HG03139 (cell line): ENCODE data around the gene CD69.
"Not testable (repeated sequence)": the region's sequence is repeated elsewhere in the genome, so short reads cannot be mapped to it uniquely, and the experiment has no call there.

ENCODE experiments used
- ATAC-seq: cut with Tn5 transposase; IDR thresholded peaks from one replicate; pipeline ENCODE4 v1.9.1; 2021; ENCODE audit not compliant: unreplicated experiment

The CD69 gene

GRCh38 chr12:9751204-9752144, 9.2 kb downstream of the CD69 start:
- ATAC-seq, result no peak

GRCh38 chr12:9750276-9751203, 10.2 kb downstream of the CD69 start:
- ATAC-seq, result no peak

- ATAC-seq, result no peak
Observed at GRCh38 chr12:9749640-9750039, 11.1 kb downstream of the CD69 start.

DNA sequence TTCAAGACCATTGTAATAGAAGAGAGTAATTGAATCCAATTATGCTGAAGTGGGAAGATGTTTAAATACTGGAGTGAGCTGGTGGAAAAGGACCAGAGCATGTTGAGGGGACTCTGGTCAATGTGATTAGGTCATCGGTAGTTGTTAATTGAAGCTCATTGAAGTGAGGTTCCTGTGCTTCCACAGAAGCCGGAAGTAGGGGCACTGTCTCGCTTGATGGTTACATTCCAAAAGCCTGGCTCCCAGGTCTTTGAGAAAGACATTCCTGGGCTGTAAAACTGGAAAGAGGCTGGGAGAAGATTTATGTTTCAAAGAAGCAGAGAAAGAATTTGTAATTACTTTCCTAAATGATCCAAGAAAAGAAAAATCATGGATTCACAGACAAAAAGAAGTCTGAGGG, 15.5 kb downstream of the CD69 start:
- ATAC-seq, result no peak

GRCh38 chr12:9742661-9743060, 18.0 kb downstream of the CD69 start:
- ATAC-seq, result no peak

DNA sequence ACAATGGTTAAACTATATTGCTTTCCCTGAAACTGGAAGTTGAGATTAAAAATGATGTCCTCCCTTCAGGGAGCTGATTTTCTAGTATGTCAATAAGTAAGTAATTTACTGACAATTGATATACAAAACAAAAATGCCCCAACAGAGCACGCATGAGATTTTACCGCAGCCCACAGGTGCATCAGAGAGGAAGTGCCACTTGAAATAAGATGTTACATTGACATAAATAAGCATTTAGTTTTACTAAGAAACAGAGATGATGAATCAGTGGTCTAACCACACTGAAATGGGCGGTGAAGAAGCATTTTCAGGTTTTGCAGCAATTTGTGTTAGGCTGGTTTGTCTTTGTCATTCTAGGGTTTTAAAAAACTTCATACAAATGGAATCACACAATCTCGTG, 19.0 kb downstream of the CD69 start:
- ATAC-seq, result peak; percentile 57

GRCh38 chr12:9740106-9740750, 20.5 kb downstream of the CD69 start:
- no peak for ATAC-seq

GRCh38 chr12:9739404-9740105, 21.1 kb downstream of the CD69 start:
- not testable (repeated sequence) for ATAC-seq

- ATAC-seq, result not testable (repeated sequence)
Observed at GRCh38 chr12:9738905-9739304, 21.8 kb downstream of the CD69 start.

DNA sequence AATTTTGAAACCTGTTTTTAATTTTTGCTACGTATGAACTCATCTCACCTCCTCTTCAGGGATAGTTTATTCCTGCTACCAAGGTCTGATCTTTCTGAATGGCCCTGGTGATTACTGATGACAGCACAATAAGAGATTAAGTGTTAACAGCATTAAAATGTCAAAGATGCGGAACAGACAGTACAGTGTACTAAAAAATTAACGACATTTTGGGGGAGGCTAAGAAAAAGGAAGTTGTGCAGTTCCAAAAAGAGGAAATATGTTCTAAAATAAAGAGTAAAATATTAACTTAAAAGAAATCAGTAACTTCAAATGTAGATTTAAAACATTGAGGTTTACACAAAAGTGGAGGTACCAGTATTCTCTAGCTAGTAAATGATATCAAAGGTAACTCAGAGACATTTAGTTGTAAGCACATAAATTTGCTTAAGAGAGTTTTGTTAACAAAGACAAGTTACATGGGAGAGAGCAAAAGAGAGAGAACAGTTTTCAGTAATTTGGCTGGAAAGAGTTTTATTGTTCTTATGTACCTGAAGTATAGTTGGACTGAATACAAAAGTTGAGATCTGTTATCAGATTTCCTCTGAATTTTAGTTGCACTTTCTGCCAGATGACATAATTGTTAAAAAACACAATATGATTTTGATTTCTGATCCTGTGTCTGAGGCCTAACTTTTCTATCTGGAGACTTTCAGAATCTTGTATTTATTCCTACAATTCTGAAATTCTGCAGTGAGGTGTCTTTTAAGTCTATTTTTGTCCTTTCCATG, 23.6 kb downstream of the CD69 start:
- no peak for ATAC-seq

DNA sequence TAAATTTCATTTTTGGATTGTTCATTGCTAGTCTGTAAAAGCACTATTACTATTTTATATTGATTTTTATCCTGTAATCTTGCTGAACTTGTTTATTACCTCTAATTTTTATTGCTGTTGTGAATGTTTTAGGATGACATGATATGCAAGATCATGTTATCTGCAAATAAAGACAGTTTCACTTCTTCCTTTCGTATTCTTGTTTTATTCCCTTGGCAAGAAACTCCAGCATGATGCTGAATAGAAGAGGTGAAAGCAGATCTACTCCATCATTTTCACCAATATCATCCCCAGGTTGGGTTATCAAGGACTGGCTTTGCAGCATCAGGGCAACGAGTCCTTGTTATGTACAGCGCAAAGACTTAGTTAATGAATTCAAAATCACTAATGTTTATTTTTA, 25.1 kb downstream of the CD69 start:
- no peak for ATAC-seq

DNA sequence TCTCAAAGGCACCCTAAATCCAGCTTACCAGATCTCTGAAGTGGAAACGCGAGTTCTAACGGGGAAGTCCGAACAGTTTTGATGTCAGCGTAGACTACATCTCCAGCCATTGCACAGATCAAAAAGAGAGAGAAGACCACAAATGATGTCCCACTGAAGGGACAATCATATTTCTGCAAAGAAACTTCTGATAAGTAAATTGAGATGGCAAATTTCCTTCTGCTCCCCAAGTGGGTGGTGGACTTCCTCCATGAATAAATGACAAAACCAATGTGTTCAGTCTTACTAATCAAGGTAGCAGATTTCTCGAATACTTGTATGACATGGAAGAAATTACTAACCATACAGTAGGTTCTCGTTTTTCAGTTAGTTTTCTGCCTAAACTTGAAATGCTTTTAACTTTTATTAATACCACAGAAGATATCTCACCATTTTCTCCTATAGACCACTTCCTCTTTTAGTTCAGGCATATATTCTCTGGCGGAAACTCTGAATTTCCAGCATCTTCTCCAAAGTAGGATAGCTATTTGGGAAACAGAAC, 27.7 kb downstream of the CD69 start, which contains the start of gene CLECL1:
Gene CLECL1, minus strand, starts transcription at position 177 of the 541 bp plus-strand sequence.
- no peak for ATAC-seq

GRCh38 chr12:9731797-9732196, 28.9 kb downstream of the CD69 start:
- ATAC-seq, result no peak

GRCh38 chr12:9731393-9731792, 29.3 kb downstream of the CD69 start:
- no peak for ATAC-seq

GRCh38 chr12:9730591-9730990, 30.1 kb downstream of the CD69 start:
- ATAC-seq, result no peak

DNA sequence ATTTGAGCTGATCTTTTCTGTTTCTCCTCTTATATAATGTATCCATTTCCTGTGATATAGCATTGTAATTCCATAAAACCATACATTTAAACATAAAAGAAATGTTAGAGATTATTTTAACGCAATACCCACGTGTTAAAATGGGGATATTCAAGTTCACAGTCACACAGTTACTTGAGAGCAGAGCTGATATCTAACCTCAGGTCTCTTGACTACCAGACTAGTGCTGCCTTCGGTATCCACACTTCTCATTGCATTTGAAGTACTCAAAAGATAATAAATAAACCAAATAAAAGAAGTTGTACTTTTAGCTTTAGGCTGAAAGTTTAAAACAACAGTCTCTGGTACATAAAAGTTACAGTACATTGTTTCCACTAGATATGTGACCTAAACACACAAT, 30.7 kb downstream of the CD69 start:
- ATAC-seq, result no peak

- ATAC-seq, result no peak
Observed at GRCh38 chr12:9729082-9729481, 31.6 kb downstream of the CD69 start.

DNA sequence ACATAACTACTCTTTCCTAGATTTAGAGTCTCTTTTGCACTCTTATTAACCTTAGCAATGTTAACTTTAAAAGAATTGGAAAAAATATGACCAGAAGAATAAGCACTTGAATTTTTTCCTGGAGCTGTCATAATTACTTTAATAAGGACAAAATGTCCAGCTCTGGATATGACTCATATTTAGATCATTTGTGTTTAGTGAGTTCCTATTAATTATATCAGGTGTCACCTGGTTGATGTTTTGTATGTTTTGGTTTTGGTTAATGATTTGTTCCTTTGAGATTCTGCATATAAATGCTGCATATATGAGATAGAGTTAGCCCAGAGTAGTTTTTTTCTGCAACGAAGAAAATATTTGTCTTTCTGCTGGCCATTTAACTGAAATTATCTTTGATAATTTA, 32.9 kb downstream of the CD69 start:
- ATAC-seq, result no peak

DNA sequence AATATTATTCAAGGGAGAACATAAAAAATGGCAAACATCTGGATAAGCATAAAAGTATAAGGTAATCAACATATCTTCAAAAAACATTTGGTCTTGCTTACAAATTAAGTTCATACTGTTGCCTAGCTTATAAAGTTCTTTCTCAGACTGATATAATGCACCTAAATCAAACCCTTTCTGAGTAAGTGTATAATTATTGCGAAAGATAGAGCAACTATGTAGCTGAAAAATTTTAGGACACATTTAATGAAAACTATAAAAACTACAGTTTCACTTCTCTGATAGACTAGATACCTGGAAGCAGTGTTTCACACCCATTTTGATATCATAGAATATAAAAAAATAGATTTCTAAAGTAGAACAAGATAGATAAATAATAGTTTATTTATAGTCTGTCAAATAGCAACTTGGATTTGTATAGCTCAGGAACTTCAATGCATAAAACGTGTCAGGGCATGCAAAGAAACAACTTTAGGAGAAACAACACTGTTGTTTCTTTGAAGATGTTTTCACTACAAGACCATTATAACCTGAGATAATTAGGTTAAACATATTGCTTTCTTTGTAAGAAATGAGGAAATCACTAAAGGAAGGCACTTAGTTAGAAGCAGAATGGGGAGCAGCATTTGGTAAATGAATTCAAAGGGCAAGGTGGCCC, 35.4 kb downstream of the CD69 start:
- ATAC-seq, result no peak
